Liver (tissue), 9 donors: ENCODE data around the gene DSTN. TPM values are rescaled to one million over a fixed set of nuclear protein-coding genes. Genes with fewer than 3 reads are reported as not detected.
A peak's percentile ranks its signal among the peaks of the same experiment; 100 is the strongest.

Experiments
- DNase-seq: peaks from one replicate; pipeline ENCODE4 v3.0.0-alpha.2; 2017; ENCODE audit warnings: low spot score
- H3K27ac ChIP-seq, 2 donors: one replicate each; pipeline ENCODE4 v1.7.0; 2013; ENCODE audit warnings: inconsistent platforms in 2 of 2, low read length in 2 of 2, control low read depth in 1 of 2, low read depth in 1 of 2, mild to moderate bottlenecking in 1 of 2
- H3K27me3 ChIP-seq, 4 donors: one replicate each; pipeline versions ENCODE4 v1.6.1 to v1.7.0; 2013; ENCODE audit warnings: low read length in 3 of 4, inconsistent platforms in 1 of 4, mild to moderate bottlenecking in 1 of 4, moderate library complexity in 1 of 4; ENCODE audit not compliant: control insufficient read depth in 4 of 4, insufficient read depth in 4 of 4
- H3K36me3 ChIP-seq, 4 donors: one replicate each; pipeline versions ENCODE4 v1.6.1 to v1.7.0; 2013; ENCODE audit warnings: low read length in 3 of 4, mild to moderate bottlenecking in 3 of 4, low read depth in 1 of 4, moderate library complexity in 1 of 4; ENCODE audit not compliant: control insufficient read depth in 4 of 4, insufficient read depth in 3 of 4
- H3K4me1 ChIP-seq, 4 donors: one replicate each; pipeline versions ENCODE4 v1.6.1 to v1.7.0; 2013; ENCODE audit warnings: low read length in 3 of 4, mild to moderate bottlenecking in 3 of 4, moderate library complexity in 1 of 4; ENCODE audit not compliant: control insufficient read depth in 4 of 4, insufficient read depth in 4 of 4
- H3K4me3 ChIP-seq, 3 donors: one replicate each; pipeline versions ENCODE4 v1.6.1 to v1.7.0; 2013; ENCODE audit warnings: low read length in 3 of 3, control low read depth in 1 of 3, low read depth in 1 of 3, mild to moderate bottlenecking in 1 of 3
- H3K9ac ChIP-seq, 2 donors: one replicate each; pipeline ENCODE4 v1.7.0; 2013; ENCODE audit warnings: low read length in 2 of 2, mild to moderate bottlenecking in 2 of 2, moderate library complexity in 2 of 2, control low read depth in 1 of 2, low read depth in 1 of 2
- H3K9me3 ChIP-seq, 4 donors: one replicate each; pipeline versions ENCODE4 v1.6.1 to v1.7.0; 2013; ENCODE audit warnings: low read length in 3 of 4; ENCODE audit not compliant: control insufficient read depth in 4 of 4
- FOXA2 ChIP-seq: IDR thresholded peaks from 2 replicates; pipeline ENCODE4 v1.6.1; 2016; ENCODE audit warnings: antibody characterized with exemption
- HNF4A ChIP-seq, 2 donors: conservative IDR thresholded peaks; 2 replicates each; pipeline ENCODE4 v1.6.1; 2016; ENCODE audit warnings: antibody characterized with exemption in 2 of 2, mild to moderate bottlenecking in 2 of 2
- JUND ChIP-seq, 2 donors: IDR thresholded peaks; 2 replicates each; pipeline ENCODE4 v1.6.1; 2016; ENCODE audit warnings: antibody characterized with exemption in 2 of 2
- NR2F2 ChIP-seq: IDR thresholded peaks from 2 replicates; pipeline ENCODE4 v1.6.1; 2016; ENCODE audit warnings: antibody characterized with exemption
- RXRA ChIP-seq, 2 donors: IDR thresholded peaks; 2 replicates each; pipeline ENCODE4 v1.6.1; 2017 to 2018; ENCODE audit warnings: antibody characterized with exemption in 2 of 2, mild to moderate bottlenecking in 1 of 2
- SP1 ChIP-seq: IDR thresholded peaks from 2 replicates; pipeline ENCODE4 v1.6.1; 2018; ENCODE audit warnings: antibody characterized with exemption, mild to moderate bottlenecking
- WGBS: extraction: QIAGEN DNeasy Blood & Tissue Kit; methylation state at CpG from one replicate; pipeline ENCODE4 v1.1.7; 2013; 5-methylcytosine and 5-hydroxymethylcytosine counted together
- polyA plus RNA-seq, 2 donors: library from polyadenylated mRNA; stranded (reverse) in 1 of 2; unstranded in 1 of 2; fragments of 200-250 nt in 1 of 2; fragments of >200 nt in 1 of 2; fragmentation: Nextera tagmentation in 1 of 2; extraction: Ambion mirVana in 1 of 2; gene quantifications; one replicate each; pipeline versions ENCODE4 v1.2.1 to v1.2.3, GENCODE V29; 2013 to 2015
- total RNA-seq, 2 donors: library from RNA; depleted of rRNA; stranded (reverse); fragments of >200 nt; gene quantifications; one replicate each; pipeline ENCODE4 v1.2.3, GENCODE V29; 2014
- TF ChIP-seq, protein P1 (sequence below): fragments of 150-350 bp; IDR thresholded peaks from 2 replicates; pipeline ENCODE4 v1.5.1; 2017; ENCODE audit warnings: improper control_type of control experiment, low read depth, low read length; ENCODE audit not compliant: missing input control
- TF ChIP-seq, protein P2 (sequence below): IDR thresholded peaks from 2 replicates; pipeline ENCODE4 v1.6.1; 2016; ENCODE audit warnings: antibody characterized with exemption
- TF ChIP-seq, protein P3 (sequence below): IDR thresholded peaks from 2 replicates; pipeline ENCODE4 v1.6.1; 2016; ENCODE audit warnings: antibody characterized with exemption
- donor health status: healthy.
- donor health status: healthy.
- donor health status: healthy.
- donor health status: healthy.
- donor health status: healthy.

DSTN gene
- total and polyA plus RNA-seq, 4 donors = 39.9 to 137 (median 108) TPM

DNA sequence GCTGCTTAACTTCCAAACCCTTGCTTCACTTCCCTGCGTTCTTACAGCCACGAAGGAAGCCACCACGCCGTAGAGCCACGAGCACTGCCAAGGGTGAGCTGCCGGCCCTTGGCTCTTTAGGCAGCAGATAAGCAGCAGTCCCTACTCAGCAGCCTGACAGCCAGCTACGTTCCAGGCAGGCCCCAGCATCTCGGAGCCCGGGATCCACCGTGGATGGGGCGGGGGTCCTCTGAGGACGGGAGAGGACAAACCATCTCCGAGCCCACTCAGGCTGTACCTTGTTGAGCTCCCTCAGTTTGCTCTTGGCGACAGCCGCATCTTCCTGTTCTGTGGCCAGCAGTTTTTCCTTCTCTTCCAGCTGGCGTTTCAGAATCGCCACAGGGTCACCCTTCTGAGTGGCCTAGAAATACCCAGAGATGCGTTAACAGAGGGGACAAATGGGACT, 71.7 kb downstream of the DSTN start:
- Histone ChIP-seq H3K27me3 (no peaks in the 10 kb centered on the region), H3K4me1 (peaks cover 8 to 55% (median 45%) of the 10 kb centered on the region in 4 donors), H3K36me3 (peaks cover 17 to 54% (median 36%) of the 10 kb centered on the region in 4 donors), H3K9me3 (no peaks in the 10 kb centered on the region), H3K9ac (no peak overlapping the region), H3K27ac (no peak overlapping the region), H3K4me3 (no peak overlapping the region)
- WGBS = 84% methylated on average over 18 of the region's 18 CpGs
- no peak for TF ChIP-seq SP1
- TF ChIP-seq NR2F2 = peak; percentile 62
- no peak for DNase-seq

DNA sequence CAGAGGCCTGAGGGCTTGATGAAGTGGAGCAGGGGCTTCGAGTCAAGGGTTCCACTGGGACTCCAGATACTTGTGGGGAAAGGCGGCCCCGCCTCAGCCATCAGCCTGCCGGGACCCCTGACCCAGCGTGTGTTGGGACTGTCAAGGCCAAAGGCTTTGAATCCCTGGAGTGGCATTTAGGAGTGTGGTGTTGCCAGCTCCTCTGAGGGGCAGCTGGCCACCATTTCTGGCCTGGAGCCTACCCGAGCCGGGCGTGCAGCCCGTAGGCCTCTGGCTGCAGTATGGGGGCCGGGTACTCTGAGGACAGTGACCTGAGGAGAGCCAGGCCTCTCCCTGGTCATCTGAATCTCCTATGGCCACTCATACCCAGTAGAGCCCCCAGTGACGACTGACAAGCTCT, 72.1 kb downstream of the DSTN start:
- no peaks in the 10 kb centered on the region for H3K27me3 ChIP-seq
- H3K4me1 ChIP-seq = peaks cover 11 to 56% (median 49%) of the 10 kb centered on the region in 4 donors
- H3K27ac ChIP-seq = peak overlapping the region in 1 of 2 donors; percentile 23
- 51% methylated on average over 11 of the region's 11 CpGs for WGBS
- H3K4me3 ChIP-seq = no peak overlapping the region
- no peak overlapping the region for H3K9ac ChIP-seq
- H3K9me3 ChIP-seq = no peaks in the 10 kb centered on the region
- TF ChIP-seq FOXA2 (no peak), HNF4A (conservative IDR thresholded peaks at IDR 0.05) (no peak), RXRA (IDR thresholded peaks at IDR 0.05) (peak; percentile 68 to 75), SP1 (no peak), JUND (IDR thresholded peaks at IDR 0.05) (no peak)
- TF ChIP-seq, protein P1, sequence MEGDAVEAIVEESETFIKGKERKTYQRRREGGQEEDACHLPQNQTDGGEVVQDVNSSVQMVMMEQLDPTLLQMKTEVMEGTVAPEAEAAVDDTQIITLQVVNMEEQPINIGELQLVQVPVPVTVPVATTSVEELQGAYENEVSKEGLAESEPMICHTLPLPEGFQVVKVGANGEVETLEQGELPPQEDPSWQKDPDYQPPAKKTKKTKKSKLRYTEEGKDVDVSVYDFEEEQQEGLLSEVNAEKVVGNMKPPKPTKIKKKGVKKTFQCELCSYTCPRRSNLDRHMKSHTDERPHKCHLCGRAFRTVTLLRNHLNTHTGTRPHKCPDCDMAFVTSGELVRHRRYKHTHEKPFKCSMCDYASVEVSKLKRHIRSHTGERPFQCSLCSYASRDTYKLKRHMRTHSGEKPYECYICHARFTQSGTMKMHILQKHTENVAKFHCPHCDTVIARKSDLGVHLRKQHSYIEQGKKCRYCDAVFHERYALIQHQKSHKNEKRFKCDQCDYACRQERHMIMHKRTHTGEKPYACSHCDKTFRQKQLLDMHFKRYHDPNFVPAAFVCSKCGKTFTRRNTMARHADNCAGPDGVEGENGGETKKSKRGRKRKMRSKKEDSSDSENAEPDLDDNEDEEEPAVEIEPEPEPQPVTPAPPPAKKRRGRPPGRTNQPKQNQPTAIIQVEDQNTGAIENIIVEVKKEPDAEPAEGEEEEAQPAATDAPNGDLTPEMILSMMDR = no peak
- TF ChIP-seq, protein P2, sequence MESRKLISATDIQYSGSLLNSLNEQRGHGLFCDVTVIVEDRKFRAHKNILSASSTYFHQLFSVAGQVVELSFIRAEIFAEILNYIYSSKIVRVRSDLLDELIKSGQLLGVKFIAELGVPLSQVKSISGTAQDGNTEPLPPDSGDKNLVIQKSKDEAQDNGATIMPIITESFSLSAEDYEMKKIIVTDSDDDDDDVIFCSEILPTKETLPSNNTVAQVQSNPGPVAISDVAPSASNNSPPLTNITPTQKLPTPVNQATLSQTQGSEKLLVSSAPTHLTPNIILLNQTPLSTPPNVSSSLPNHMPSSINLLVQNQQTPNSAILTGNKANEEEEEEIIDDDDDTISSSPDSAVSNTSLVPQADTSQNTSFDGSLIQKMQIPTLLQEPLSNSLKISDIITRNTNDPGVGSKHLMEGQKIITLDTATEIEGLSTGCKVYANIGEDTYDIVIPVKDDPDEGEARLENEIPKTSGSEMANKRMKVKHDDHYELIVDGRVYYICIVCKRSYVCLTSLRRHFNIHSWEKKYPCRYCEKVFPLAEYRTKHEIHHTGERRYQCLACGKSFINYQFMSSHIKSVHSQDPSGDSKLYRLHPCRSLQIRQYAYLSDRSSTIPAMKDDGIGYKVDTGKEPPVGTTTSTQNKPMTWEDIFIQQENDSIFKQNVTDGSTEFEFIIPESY = no peak
- peaks cover 17 to 51% (median 35%) of the 10 kb centered on the region in 4 donors for H3K36me3 ChIP-seq
- DNase-seq = no peak

DNA sequence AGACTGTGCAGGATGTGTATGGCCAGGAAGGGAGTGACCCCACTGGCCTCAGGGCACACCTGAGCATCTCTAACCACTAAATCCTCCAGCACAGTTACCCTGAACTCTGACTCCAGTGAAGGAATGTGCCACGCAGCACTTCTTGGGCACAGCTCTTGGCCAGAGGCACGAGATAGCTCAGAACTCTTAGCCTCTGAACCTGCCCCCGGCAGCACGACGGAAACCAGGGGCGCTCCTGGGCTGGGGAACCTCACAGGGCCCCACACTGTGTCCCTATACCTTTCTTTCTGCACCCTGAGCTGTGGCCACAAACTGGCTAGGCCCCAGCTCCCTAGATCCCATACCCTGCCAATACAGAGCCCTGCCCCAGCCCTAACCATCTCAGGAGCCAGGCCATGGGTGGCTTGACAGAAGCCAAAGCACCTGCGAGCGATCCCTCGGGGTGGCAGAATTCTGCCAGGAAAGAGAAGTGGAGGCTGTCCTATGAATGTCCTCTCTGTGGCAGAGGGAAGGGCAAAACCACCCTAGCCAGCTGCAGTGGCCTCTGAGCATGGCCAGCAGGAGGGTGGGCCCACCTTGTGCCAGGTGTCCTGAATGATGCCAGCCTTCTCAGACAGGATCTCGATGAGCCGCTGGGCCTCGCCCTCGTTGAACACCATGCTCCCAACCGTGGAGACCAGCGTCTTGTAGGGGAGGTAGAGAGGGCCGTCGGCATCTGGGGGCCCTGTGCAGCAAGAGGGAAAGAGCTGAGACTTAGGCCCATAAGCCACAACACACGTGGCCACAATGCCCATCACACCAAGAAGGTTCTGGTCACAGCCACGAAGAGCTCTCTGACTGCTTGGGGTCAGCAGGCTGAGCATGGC, 72.8 kb downstream of the DSTN start:
- Histone ChIP-seq H3K36me3 (peaks cover 14 to 46% (median 32%) of the 10 kb centered on the region in 4 donors), H3K9ac (no peak overlapping the region), H3K27me3 (no peaks in the 10 kb centered on the region), H3K4me1 (peaks cover 15 to 62% (median 55%) of the 10 kb centered on the region in 4 donors), H3K4me3 (no peak overlapping the region), H3K27ac (peak overlapping the region; percentile 9 to 23), H3K9me3 (no peaks in the 10 kb centered on the region)
- TF ChIP-seq FOXA2 (no peak), SP1 (no peak), HNF4A (conservative IDR thresholded peaks at IDR 0.05) (no peak)
- TF ChIP-seq, protein P3, sequence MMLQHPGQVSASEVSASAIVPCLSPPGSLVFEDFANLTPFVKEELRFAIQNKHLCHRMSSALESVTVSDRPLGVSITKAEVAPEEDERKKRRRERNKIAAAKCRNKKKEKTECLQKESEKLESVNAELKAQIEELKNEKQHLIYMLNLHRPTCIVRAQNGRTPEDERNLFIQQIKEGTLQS = no peak
- DNase-seq = no peak
- WGBS = 64% methylated on average over 19 of the region's 19 CpGs
